Heart right ventricle (tissue), 16 donors: ENCODE results near the gene SPATC1L. TPM values are rescaled to one million over a fixed set of nuclear protein-coding genes. Genes with fewer than 3 reads are reported as not detected.

ENCODE experiments used
- ATAC-seq, 8 donors: fragments of 200-7000 bp; cut with Tn5 transposase; one replicate each; pipeline ENCODE4 v1.9.1; 2020; ENCODE audit warnings: mild to moderate bottlenecking in 8 of 8, moderate library complexity in 8 of 8, moderate number of reproducible peaks in 1 of 8
- DNase-seq, 2 donors: peaks; one replicate each; pipeline ENCODE4 v3.0.0-alpha.2; 2020
- H3K27ac ChIP-seq, 10 donors: fragments of 200-600 bp; sonication (generic) in 2 of 10; one replicate each; pipeline versions ENCODE4 v1.5.0 to v1.8.0; 2020 to 2022; ENCODE audit warnings: mild to moderate bottlenecking in 3 of 10
- H3K27me3 ChIP-seq, 7 donors: fragments of 200-600 bp; one replicate each; pipeline ENCODE4 v1.8.0; 2021 to 2022; ENCODE audit warnings: mild to moderate bottlenecking in 2 of 7
- H3K36me3 ChIP-seq, 9 donors: fragments of 200-600 bp; sonication (generic) in 1 of 9; one replicate each; pipeline versions ENCODE4 v1.5.0 to v1.8.0; 2020 to 2022; ENCODE audit warnings: mild to moderate bottlenecking in 2 of 9
- H3K4me1 ChIP-seq, 9 donors: fragments of 200-600 bp; sonication (generic) in 1 of 9; one replicate each; pipeline versions ENCODE4 v1.5.0 to v1.8.0; 2020 to 2022; ENCODE audit warnings: mild to moderate bottlenecking in 4 of 9
- H3K4me3 ChIP-seq, 10 donors: fragments of 200-600 bp; sonication (generic) in 2 of 10; one replicate each; pipeline versions ENCODE4 v1.5.0 to v1.8.0; 2020 to 2022; ENCODE audit warnings: mild to moderate bottlenecking in 7 of 10, moderate library complexity in 2 of 10
- H3K9me3 ChIP-seq, 11 donors: fragments of 200-600 bp in 10 of 11; sonication (generic) in 2 of 11; one replicate each; pipeline versions ENCODE4 v1.5.0 to v1.8.0; 2013 to 2022; ENCODE audit warnings: mild to moderate bottlenecking in 2 of 11, control low read depth in 1 of 11, moderate library complexity in 1 of 11
- CTCF ChIP-seq, 9 donors: fragments of 200-600 bp; sonication (generic) in 2 of 9; IDR thresholded peaks; one replicate each; pipeline versions ENCODE4 v1.5.0 to v1.8.0; 2021 to 2022; ENCODE audit warnings: antibody characterized with exemption in 9 of 9, mild to moderate bottlenecking in 5 of 9, moderate library complexity in 1 of 9
- WGBS, 2 donors: extraction: QIAGEN DNeasy Blood & Tissue Kit; methylation state at CpG; one replicate each; pipeline ENCODE4 v1.1.7; 2013; ENCODE audit warnings: inconsistent platforms in 1 of 2; 5-methylcytosine and 5-hydroxymethylcytosine counted together
- intact Hi-C, 10 donors: fragments of 100-400 bp; cut with DNase I; formaldehyde crosslinking; loops; one replicate each; pipeline versions ENCODE4 v1.11.1 to v1.14.2; 2022
- polyA plus RNA-seq, 2 donors: library from polyadenylated mRNA; stranded (reverse); fragments of 200-250 nt; gene quantifications; one replicate each; pipeline ENCODE4 v1.2.3, GENCODE V29; 2013
- total RNA-seq, 10 donors: library from RNA; stranded (reverse); fragmentation: NEBNext Ultra II Directional in 3 of 10; extraction: Animal tissue kit (Norgen Biotek cat#: 25700) in 3 of 10; gene quantifications; one replicate each; pipeline versions ENCODE4 v1.2.1 to v1.2.4, GENCODE V29; 2021 to 2023
- donor health status: Arrhythmogenic right ventricular cardiomyopathy.
- donor health status: ischemic (EF 13 %, LVEDD 7.1; RV severe dilation, severe dysfunction).
- donor health status: healthy with polysubstance abuse.
- donor health status: DM: no; HTN: yes; CAD: no.
- donor health status: DM: no; HTN: no; CAD: no.
- donor health status: ischemic (EF 25% LVEDD 6.9; RV normal size, moderate dysfunction).
- donor health status: ischemic (EF 25% LVEDD 5.7; RV mildly dilated, moderate dysfunction).
- donor health status: healthy.
- donor health status: DM: yes; HTN: yes; CAD: no.
- donor health status: Ischemic cardiomyopathy.
- donor health status: ischemic (EF 35%, LVEDD 5.7; RV mildly dilated, moderate dysfunction).
- donor health status: nonischemic (EF 11% LVEDD 7.7; RV severe dilation, severe dysfunction).
- donor health status: DM: yes; HTN: yes; CAD: no.
- donor health status: PGD.
- donor health status: ischemic (EF 29% LVEDD 5.4; RV normal size, mild dysfunction).
- donor health status: nonischemic (EF 23%, LVEDD 6.1; RV moderate dilation, normal function).

SPATC1L gene
- total and polyA plus RNA-seq, 12 donors: 4.7 to 14.6 (median 8.4) TPM

- no peak for ATAC-seq
- peaks cover 4 to 15% (median 10%) of the 10 kb centered on the region in 9 donors for H3K4me1 ChIP-seq
- H3K27ac ChIP-seq: no peak overlapping the region
- no peak overlapping the region for H3K4me3 ChIP-seq
- no peak for DNase-seq
- H3K27me3 ChIP-seq: no peaks in the 10 kb centered on the region
- H3K9me3 ChIP-seq: no peaks in the 10 kb centered on the region
- no peak for TF ChIP-seq CTCF (IDR thresholded peaks at IDR 0.05)
- intact Hi-C loops: loop anchor here in 3 of 10 donors (5.0 to 10.0 kb wide), 2 partner anchors 63 to 76 kb away; partner anchors contain the start of gene LSS (in 1 of the 3)
- WGBS, 2 donors: 87 to 91% methylated on average over 47 of the region's 47 CpGs
- no peaks in the 10 kb centered on the region for H3K36me3 ChIP-seq
Measured at GRCh38 chr21:46151261-46151988, 32.8 kb downstream of the SPATC1L start.

DNA sequence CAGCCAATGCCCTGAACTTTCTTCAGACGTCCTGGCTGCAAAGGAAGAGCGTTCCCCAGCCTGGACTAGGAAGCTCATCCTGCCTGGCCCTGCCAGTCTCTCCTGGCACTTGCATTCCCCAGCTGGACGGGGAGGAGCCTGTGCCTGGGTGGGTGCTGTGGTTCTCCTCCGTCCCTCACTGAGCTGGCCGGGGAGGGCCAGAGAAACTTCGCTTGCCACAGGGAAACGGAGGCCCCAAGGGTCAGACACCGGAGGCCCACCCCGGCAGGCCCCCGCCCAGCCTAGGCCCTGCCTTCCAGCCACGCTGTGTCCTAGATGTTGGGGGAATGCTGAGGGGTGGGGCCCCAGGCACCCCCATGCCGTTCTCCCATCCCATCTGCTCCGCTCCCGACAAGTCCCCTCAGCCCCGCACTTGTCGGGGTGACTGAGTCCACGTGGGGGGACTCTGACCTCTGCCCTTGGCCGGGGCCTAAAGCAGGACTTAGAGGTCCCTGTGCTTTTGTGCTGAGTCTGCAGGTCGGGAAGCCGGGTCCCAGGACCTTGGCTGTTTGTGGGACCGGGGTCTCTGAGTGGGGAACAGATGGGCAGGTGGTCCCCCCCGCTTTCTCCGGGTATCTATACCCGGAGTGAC lies 33.7 kb downstream of the SPATC1L start:
- H3K36me3 ChIP-seq: no peaks in the 10 kb centered on the region
- H3K27ac ChIP-seq: no peak overlapping the region
- WGBS, 2 donors: 90 to 93% methylated on average over 24 of the region's 24 CpGs
- H3K9me3 ChIP-seq: no peaks in the 10 kb centered on the region
- intact Hi-C loops: loop anchor here in 3 of 10 donors (5.0 to 10.0 kb wide), 2 partner anchors 64 to 77 kb away; partner anchors contain the start of gene LSS (in 1 of the 3)
- H3K4me1 ChIP-seq: peaks cover 4 to 15% (median 10%) of the 10 kb centered on the region in 9 donors
- ATAC-seq (no peak), DNase-seq (no peak)
- TF ChIP-seq CTCF (IDR thresholded peaks at IDR 0.05): no peak
- no peak overlapping the region for H3K4me3 ChIP-seq
- no peaks in the 10 kb centered on the region for H3K27me3 ChIP-seq

GRCh38 chr21:46150073-46150472 lies 34.2 kb downstream of the SPATC1L start:
- Histone ChIP-seq H3K27me3 (no peaks in the 10 kb centered on the region), H3K36me3 (no peaks in the 10 kb centered on the region), H3K9me3 (no peaks in the 10 kb centered on the region), H3K4me3 (no peak overlapping the region), H3K4me1 (peaks cover 4 to 15% (median 10%) of the 10 kb centered on the region in 9 donors), H3K27ac (no peak overlapping the region)
- no peak for ATAC-seq
- no peak for DNase-seq
- intact Hi-C loops: loop anchor here in 3 of 10 donors (5.0 to 10.0 kb wide), 2 partner anchors 65 to 77 kb away; partner anchors contain the start of gene LSS (in 1 of the 3)
- TF ChIP-seq CTCF (IDR thresholded peaks at IDR 0.05): no peak
- 81 to 86% methylated on average over 19 of the region's 19 CpGs for WGBS, 2 donors

- TF ChIP-seq CTCF (IDR thresholded peaks at IDR 0.05): no peak
- WGBS, 2 donors: 87 to 90% methylated on average over 22 of the region's 22 CpGs
- H3K36me3 ChIP-seq: no peaks in the 10 kb centered on the region
- ATAC-seq (no peak), DNase-seq (no peak)
- intact Hi-C loops: loop anchor here in 4 of 10 donors (5.0 to 10.0 kb wide), 3 partner anchors 83 to 105 kb away; no protein-coding TSS in a partner anchor
- H3K27me3 ChIP-seq: no peaks in the 10 kb centered on the region
- peaks cover 4 to 15% (median 10%) of the 10 kb centered on the region in 9 donors for H3K4me1 ChIP-seq
- H3K9me3 ChIP-seq: no peaks in the 10 kb centered on the region
- H3K27ac ChIP-seq: no peak overlapping the region
- H3K4me3 ChIP-seq: no peak overlapping the region
Measured at GRCh38 chr21:46149205-46149901, 34.9 kb downstream of the SPATC1L start.
